ENCODE measurements around the gene ARHGEF28. TPM values are rescaled to one million over a fixed set of nuclear protein-coding genes. Genes with fewer than 3 reads are reported as not detected.

The ARHGEF28 gene
- total RNA-seq, 2 experiments from 2014 or later = not detected

GRCh38 chr5:73801686-73802085 is 175.7 kb downstream of the ARHGEF28 start:
- Mint-ChIP-seq H3K9me3 (ENCODE audit: low read depth) (no peaks in the 10 kb centered on the region), H3K4me1 (peaks cover 3% of the 10 kb centered on the region), H3K27ac (no peak overlapping the region), H3K36me3 (no peaks in the 10 kb centered on the region), H3K27me3 (peaks cover 48% of the 10 kb centered on the region), H3K4me3 (no peak overlapping the region)
- no peak for ATAC-seq
- CTCF ChIA-PET = interaction anchor here (1.3 kb wide), 1 partner anchor 9 kb away, joined by 6 read pairs; no protein-coding TSS in a partner anchor
- no peak for DNase-seq

GRCh38 chr5:73805449-73805848 is 179.5 kb downstream of the ARHGEF28 start:
- H3K27ac Mint-ChIP-seq = no peak overlapping the region
- ATAC-seq (no peak), DNase-seq (no peak)
- H3K36me3 Mint-ChIP-seq = no peaks in the 10 kb centered on the region
- H3K4me1 Mint-ChIP-seq = no peaks in the 10 kb centered on the region
- CTCF ChIA-PET = interaction anchor here (1.3 kb wide), 1 partner anchor 12 kb away, joined by 3 read pairs; no protein-coding TSS in a partner anchor
- no peak overlapping the region for H3K4me3 Mint-ChIP-seq
- H3K9me3 Mint-ChIP-seq (ENCODE audit: low read depth) = no peaks in the 10 kb centered on the region
- peaks cover 34% of the 10 kb centered on the region for H3K27me3 Mint-ChIP-seq

GRCh38 chr5:73808911-73809310 is 182.9 kb downstream of the ARHGEF28 start:
- Mint-ChIP-seq H3K36me3 (no peaks in the 10 kb centered on the region), H3K9me3 (ENCODE audit: low read depth) (no peaks in the 10 kb centered on the region), H3K4me3 (no peak overlapping the region), H3K4me1 (no peaks in the 10 kb centered on the region), H3K27me3 (peaks cover 22% of the 10 kb centered on the region), H3K27ac (no peak overlapping the region)
- ATAC-seq = no peak
- no peak for DNase-seq
- CTCF ChIA-PET = interaction anchor here (1.4 to 1.7 kb wide), 2 partner anchors 16 to 272 kb away, joined by 4 to 6 read pairs; no protein-coding TSS in a partner anchor

- Mint-ChIP-seq H3K27me3 (peaks cover 18% of the 10 kb centered on the region), H3K36me3 (no peaks in the 10 kb centered on the region), H3K9me3 (ENCODE audit: low read depth) (no peaks in the 10 kb centered on the region), H3K4me1 (no peaks in the 10 kb centered on the region), H3K27ac (no peak overlapping the region), H3K4me3 (no peak overlapping the region)
- no peak for DNase-seq
- CTCF ChIA-PET = no interaction called here
- no peak for ATAC-seq
Observed at GRCh38 chr5:73810429-73810828, 184.4 kb downstream of the ARHGEF28 start.

- no peaks in the 10 kb centered on the region for H3K36me3 Mint-ChIP-seq
- H3K27ac Mint-ChIP-seq = no peak overlapping the region
- H3K27me3 Mint-ChIP-seq = peaks cover 19% of the 10 kb centered on the region
- CTCF ChIA-PET = no interaction called here
- no peaks in the 10 kb centered on the region for H3K4me1 Mint-ChIP-seq
- no peak overlapping the region for H3K4me3 Mint-ChIP-seq
- H3K9me3 Mint-ChIP-seq (ENCODE audit: low read depth) = no peaks in the 10 kb centered on the region
- no peak for ATAC-seq
- DNase-seq = no peak
Observed at GRCh38 chr5:73812457-73812856, 186.5 kb downstream of the ARHGEF28 start.

GRCh38 chr5:73812962-73813588 is 187.1 kb downstream of the ARHGEF28 start:
- CTCF ChIA-PET = no interaction called here
- no peaks in the 10 kb centered on the region for H3K36me3 Mint-ChIP-seq
- H3K27me3 Mint-ChIP-seq = peaks cover 19% of the 10 kb centered on the region
- no peaks in the 10 kb centered on the region for H3K9me3 Mint-ChIP-seq (ENCODE audit: low read depth)
- no peak overlapping the region for H3K4me3 Mint-ChIP-seq
- no peak for DNase-seq
- no peaks in the 10 kb centered on the region for H3K4me1 Mint-ChIP-seq
- no peak for ATAC-seq
- H3K27ac Mint-ChIP-seq = no peak overlapping the region

GRCh38 chr5:73814233-73814846 is 188.3 kb downstream of the ARHGEF28 start:
- CTCF ChIA-PET = interaction anchor here (1.3 kb wide), 1 partner anchor 21 kb away, joined by 4 read pairs; no protein-coding TSS in a partner anchor
- no peaks in the 10 kb centered on the region for H3K36me3 Mint-ChIP-seq
- H3K27me3 Mint-ChIP-seq = peaks cover 16% of the 10 kb centered on the region
- no peaks in the 10 kb centered on the region for H3K4me1 Mint-ChIP-seq
- no peak overlapping the region for H3K27ac Mint-ChIP-seq
- no peak overlapping the region for H3K4me3 Mint-ChIP-seq
- ATAC-seq = no peak
- no peak for DNase-seq
- H3K9me3 Mint-ChIP-seq (ENCODE audit: low read depth) = no peaks in the 10 kb centered on the region

- Mint-ChIP-seq H3K27me3 (peaks cover 21% of the 10 kb centered on the region), H3K4me3 (no peak overlapping the region), H3K36me3 (no peaks in the 10 kb centered on the region), H3K4me1 (no peaks in the 10 kb centered on the region), H3K27ac (no peak overlapping the region), H3K9me3 (ENCODE audit: low read depth) (no peaks in the 10 kb centered on the region)
- no peak for ATAC-seq
- DNase-seq = no peak
- CTCF ChIA-PET = no interaction called here
Observed at GRCh38 chr5:73815631-73816030, 189.6 kb downstream of the ARHGEF28 start.

- H3K4me1 Mint-ChIP-seq = no peaks in the 10 kb centered on the region
- H3K27ac Mint-ChIP-seq = no peak overlapping the region
- CTCF ChIA-PET = no interaction called here
- DNase-seq (no peak), ATAC-seq (no peak)
- no peak overlapping the region for H3K4me3 Mint-ChIP-seq
- H3K9me3 Mint-ChIP-seq (ENCODE audit: low read depth) = no peaks in the 10 kb centered on the region
- H3K27me3 Mint-ChIP-seq = peaks cover 32% of the 10 kb centered on the region
- H3K36me3 Mint-ChIP-seq = no peaks in the 10 kb centered on the region
Observed at GRCh38 chr5:73816656-73817420, 190.8 kb downstream of the ARHGEF28 start.

GRCh38 chr5:73818357-73818756 is 192.4 kb downstream of the ARHGEF28 start:
- Mint-ChIP-seq H3K27ac (no peak overlapping the region), H3K36me3 (no peaks in the 10 kb centered on the region), H3K27me3 (peaks cover 24% of the 10 kb centered on the region), H3K4me1 (no peaks in the 10 kb centered on the region), H3K4me3 (no peak overlapping the region), H3K9me3 (ENCODE audit: low read depth) (no peaks in the 10 kb centered on the region)
- CTCF ChIA-PET = no interaction called here
- DNase-seq (no peak), ATAC-seq (no peak)

- H3K9me3 Mint-ChIP-seq (ENCODE audit: low read depth) = no peaks in the 10 kb centered on the region
- CTCF ChIA-PET = no interaction called here
- no peak for ATAC-seq
- H3K4me3 Mint-ChIP-seq = no peak overlapping the region
- no peaks in the 10 kb centered on the region for H3K4me1 Mint-ChIP-seq
- no peaks in the 10 kb centered on the region for H3K36me3 Mint-ChIP-seq
- peaks cover 18% of the 10 kb centered on the region for H3K27me3 Mint-ChIP-seq
- no peak overlapping the region for H3K27ac Mint-ChIP-seq
- no peak for DNase-seq
Observed at GRCh38 chr5:73820326-73820725, 194.3 kb downstream of the ARHGEF28 start.

- H3K27ac Mint-ChIP-seq = no peak overlapping the region
- CTCF ChIA-PET = no interaction called here
- ATAC-seq = no peak
Observed at GRCh38 chr5:73821003-73821402, 195.0 kb downstream of the ARHGEF28 start.

GRCh38 chr5:73822278-73822988 is 196.4 kb downstream of the ARHGEF28 start:
- Mint-ChIP-seq H3K9me3 (ENCODE audit: low read depth) (no peaks in the 10 kb centered on the region), H3K4me1 (no peaks in the 10 kb centered on the region), H3K36me3 (no peaks in the 10 kb centered on the region), H3K27me3 (peaks cover 15% of the 10 kb centered on the region), H3K4me3 (no peak overlapping the region), H3K27ac (no peak overlapping the region)
- DNase-seq (no peak), ATAC-seq (no peak)
- CTCF ChIA-PET = no interaction called here

More at GRCh38 chr5:73821003-73821402, 195.0 kb downstream of the ARHGEF28 start:
- Mint-ChIP-seq H3K4me3 (no peak overlapping the region), H3K27me3 (peaks cover 15% of the 10 kb centered on the region), H3K36me3 (no peaks in the 10 kb centered on the region), H3K4me1 (no peaks in the 10 kb centered on the region), H3K9me3 (ENCODE audit: low read depth) (no peaks in the 10 kb centered on the region)
- DNase-seq = no peak

Data from activated CD8-positive, alpha-beta memory T cell treated with anti-CD3 and anti-CD28 coated beads, Interleukin-2, amount 10 ng/mL, durations not matched to agents 7 days and 5 days (primary cell).